Natural killer cell (primary cell): ENCODE measurements around the gene CLBA1. TPM values are rescaled to one million over a fixed set of nuclear protein-coding genes. Genes with fewer than 3 reads are reported as not detected.

Experiments
- ATAC-seq, 3 donors: fragments of 150-1000 bp in 2 of 3; fragments of 200-7000 bp in 1 of 3; cut with Tn5 transposase; 1 replicate in 1 of 3; 2 replicates in 2 of 3; pipeline ENCODE4 v1.10.0; 2021; ENCODE audit warnings: mild to moderate bottlenecking in 2 of 3, moderate library complexity in 2 of 3
- DNase-seq, 2 donors: peaks; one replicate each; pipeline versions ENCODE4 v3.0.0 to v3.0.0-alpha.2; 2013 to 2021; ENCODE audit warnings: mixed read lengths in 1 of 2
- H3K27ac ChIP-seq: one replicate; pipeline ENCODE4 v1.5.1; 2013; ENCODE audit warnings: mild to moderate bottlenecking, low read length
- H3K27me3 ChIP-seq: one replicate; pipeline ENCODE4 v1.6.1; 2013; ENCODE audit warnings: low read length; ENCODE audit not compliant: control insufficient read depth, insufficient read depth
- H3K36me3 ChIP-seq: one replicate; pipeline ENCODE4 v1.6.1; 2013; ENCODE audit warnings: low read length; ENCODE audit not compliant: control insufficient read depth, insufficient read depth
- H3K4me1 ChIP-seq: one replicate; pipeline ENCODE4 v1.6.1; 2013; ENCODE audit warnings: low read length; ENCODE audit not compliant: control insufficient read depth, insufficient read depth
- H3K4me3 ChIP-seq: one replicate; pipeline ENCODE4 v1.5.1; 2013; ENCODE audit warnings: low read length
- H3K9me3 ChIP-seq: one replicate; pipeline ENCODE4 v1.6.1; 2013; ENCODE audit warnings: low read length; ENCODE audit not compliant: control insufficient read depth, insufficient read depth
- H3K27ac Mint-ChIP-seq, 2 donors: one replicate each; pipeline ENCODE4 v1.8.0; 2022; ENCODE audit warnings: mild to moderate bottlenecking in 2 of 2, mixed read lengths in 2 of 2, moderate library complexity in 1 of 2
- H3K27me3 Mint-ChIP-seq, 2 donors: one replicate each; pipeline ENCODE4 v1.8.0; 2022; ENCODE audit warnings: low read depth in 2 of 2, mixed read lengths in 2 of 2
- H3K36me3 Mint-ChIP-seq: one replicate; pipeline ENCODE4 v1.8.0; 2022; ENCODE audit warnings: mixed read lengths
- H3K4me1 Mint-ChIP-seq, 2 donors: one replicate each; pipeline ENCODE4 v1.8.0; 2022; ENCODE audit warnings: mixed read lengths in 2 of 2
- H3K4me3 Mint-ChIP-seq: one replicate; pipeline ENCODE4 v1.8.0; 2022; ENCODE audit warnings: mild to moderate bottlenecking, moderate library complexity, mixed read lengths
- H3K9me3 Mint-ChIP-seq, 2 donors: one replicate each; pipeline ENCODE4 v1.8.0; 2022; ENCODE audit warnings: mixed read lengths in 2 of 2
- CTCF ChIP-seq: fragments of 200-600 bp; IDR thresholded peaks from one replicate; pipeline ENCODE4 v1.8.0; 2022; ENCODE audit warnings: antibody characterized with exemption
- whole genome bisulfite sequencing: methylation state at CpG from one replicate; pipeline ENCODE4 v1.1.7; 2013; ENCODE audit warnings: missing lambda C conversion rate; ENCODE audit not compliant: insufficient coverage; 5-methylcytosine and 5-hydroxymethylcytosine counted together
- intact Hi-C: fragments of 100-400 bp; cut with micrococcal nuclease; formaldehyde crosslinking; loops from one replicate; pipeline ENCODE4 v1.14.2; 2022
- total RNA-seq, 4 donors: library from RNA; stranded (reverse); fragments of 120-200 nt in 1 of 4; gene quantifications; one replicate each; pipeline versions ENCODE4 v1.2.3 to v1.2.4, GENCODE V29; 2013 to 2022

The CLBA1 gene
- total RNA-seq, 3 donors from 2014 or later (not counting 1 experiment from before 2014, with no cell fraction given), result 1.2 to 1.8 (median 1.3) TPM

- Histone ChIP-seq H3K27me3 (peaks cover 5% of the 10 kb centered on the region), H3K27ac (no peak overlapping the region), H3K4me1 (peaks cover 9% of the 10 kb centered on the region), H3K9me3 (no peaks in the 10 kb centered on the region), H3K36me3 (no peaks in the 10 kb centered on the region), H3K4me3 (no peak overlapping the region)
- ATAC-seq (no peak), DNase-seq (no peak)
- no peaks in the 10 kb centered on the region for H3K9me3 Mint-ChIP-seq
- intact Hi-C loops, result loop anchor here (10.0 kb wide), 1 partner anchor 383 kb away; no protein-coding TSS in a partner anchor
- H3K27ac Mint-ChIP-seq, result no peak overlapping the region
- no peak for TF ChIP-seq CTCF
- WGBS, result 90% methylated on average over 12 of the region's 12 CpGs
- H3K36me3 Mint-ChIP-seq, result no peaks in the 10 kb centered on the region
- H3K4me3 Mint-ChIP-seq, result no peak overlapping the region
- peaks cover 8 to 9% of the 10 kb centered on the region in 2 donors for H3K27me3 Mint-ChIP-seq
- H3K4me1 Mint-ChIP-seq, result peaks cover 6 to 9% of the 10 kb centered on the region in 2 donors
Measured at GRCh38 chr14:104971447-104972240, 13.9 kb upstream of the CLBA1 start.

GRCh38 chr14:104972301-104973134 lies 13.1 kb upstream of the CLBA1 start:
- TF ChIP-seq CTCF, result no peak
- Histone ChIP-seq H3K27me3 (peaks cover 13% of the 10 kb centered on the region), H3K9me3 (no peaks in the 10 kb centered on the region), H3K4me1 (peaks cover 12% of the 10 kb centered on the region), H3K27ac (no peak overlapping the region), H3K36me3 (no peaks in the 10 kb centered on the region), H3K4me3 (no peak overlapping the region)
- Mint-ChIP-seq H3K27ac (no peak overlapping the region), H3K4me3 (no peak overlapping the region), H3K9me3 (no peaks in the 10 kb centered on the region), H3K27me3 (peaks cover 8 to 12% of the 10 kb centered on the region in 2 donors), H3K36me3 (no peaks in the 10 kb centered on the region), H3K4me1 (peaks cover 8 to 12% of the 10 kb centered on the region in 2 donors)
- intact Hi-C loops, result loop anchor here (10.0 kb wide), 1 partner anchor 382 kb away; no protein-coding TSS in a partner anchor
- no peak for DNase-seq
- ATAC-seq, result no peak
- 86% methylated on average over 28 of the region's 28 CpGs for WGBS

- Mint-ChIP-seq H3K27ac (no peak overlapping the region), H3K27me3 (peaks cover 8 to 15% of the 10 kb centered on the region in 2 donors)
Measured at GRCh38 chr14:104973135-104973384, 12.5 kb upstream of the CLBA1 start.

More at GRCh38 chr14:104973135-104973384, 12.5 kb upstream of the CLBA1 start:
- intact Hi-C loops, result loop anchor here (10.0 kb wide), 1 partner anchor 382 kb away; no protein-coding TSS in a partner anchor
- no peaks in the 10 kb centered on the region for H3K36me3 ChIP-seq
- Mint-ChIP-seq H3K9me3 (no peaks in the 10 kb centered on the region), H3K4me1 (peaks cover 11 to 16% of the 10 kb centered on the region in 2 donors), H3K36me3 (no peaks in the 10 kb centered on the region), H3K4me3 (no peak overlapping the region)
- no peak for TF ChIP-seq CTCF
- 88% methylated on average over 12 of the region's 12 CpGs for WGBS
- peaks cover 16% of the 10 kb centered on the region for H3K27me3 ChIP-seq
- DNase-seq (no peak), ATAC-seq (no peak)
- H3K4me3 ChIP-seq, result no peak overlapping the region
- peaks cover 12% of the 10 kb centered on the region for H3K4me1 ChIP-seq
- H3K9me3 ChIP-seq, result no peaks in the 10 kb centered on the region
- H3K27ac ChIP-seq, result no peak overlapping the region
